Neural cell (in vitro differentiated cells): ENCODE data around the gene CCDC15.

Experiments
- EP300 ChIP-seq: fragments of 450-650 bp; conservative IDR thresholded peaks from 2 replicates; pipeline ENCODE4 v1.6.1; 2014; ENCODE audit warnings: antibody characterized with exemption, mild to moderate bottlenecking, moderate library complexity; ENCODE audit not compliant: poor library complexity, severe bottlenecking
- EZH2 ChIP-seq: fragments of 200-600, 300-800 bp; shearing (Covaris generic), sonication (generic); IDR thresholded peaks from 2 replicates; pipeline ENCODE4 v1.6.1; 2014; ENCODE audit warnings: antibody characterized with exemption, low read length, borderline replicate concordance, mild to moderate bottlenecking; ENCODE audit not compliant: insufficient read depth, poor library complexity, severe bottlenecking
- RAD21 ChIP-seq: fragments of 450-650 bp; conservative IDR thresholded peaks from 2 replicates; pipeline ENCODE4 v1.6.1; 2014; ENCODE audit warnings: antibody characterized with exemption, mild to moderate bottlenecking, moderate library complexity
- TAF1 ChIP-seq: IDR thresholded peaks from 2 replicates; pipeline ENCODE4 v1.6.1; 2012; ENCODE audit warnings: low read depth
- TF ChIP-seq, protein P1 (sequence below): fragments of 450-650 bp; IDR thresholded peaks from 2 replicates; pipeline ENCODE4 v1.5.1; 2014; ENCODE audit warnings: antibody characterized with exemption, mild to moderate bottlenecking, moderate library complexity; ENCODE audit not compliant: poor library complexity, severe bottlenecking

DNA sequence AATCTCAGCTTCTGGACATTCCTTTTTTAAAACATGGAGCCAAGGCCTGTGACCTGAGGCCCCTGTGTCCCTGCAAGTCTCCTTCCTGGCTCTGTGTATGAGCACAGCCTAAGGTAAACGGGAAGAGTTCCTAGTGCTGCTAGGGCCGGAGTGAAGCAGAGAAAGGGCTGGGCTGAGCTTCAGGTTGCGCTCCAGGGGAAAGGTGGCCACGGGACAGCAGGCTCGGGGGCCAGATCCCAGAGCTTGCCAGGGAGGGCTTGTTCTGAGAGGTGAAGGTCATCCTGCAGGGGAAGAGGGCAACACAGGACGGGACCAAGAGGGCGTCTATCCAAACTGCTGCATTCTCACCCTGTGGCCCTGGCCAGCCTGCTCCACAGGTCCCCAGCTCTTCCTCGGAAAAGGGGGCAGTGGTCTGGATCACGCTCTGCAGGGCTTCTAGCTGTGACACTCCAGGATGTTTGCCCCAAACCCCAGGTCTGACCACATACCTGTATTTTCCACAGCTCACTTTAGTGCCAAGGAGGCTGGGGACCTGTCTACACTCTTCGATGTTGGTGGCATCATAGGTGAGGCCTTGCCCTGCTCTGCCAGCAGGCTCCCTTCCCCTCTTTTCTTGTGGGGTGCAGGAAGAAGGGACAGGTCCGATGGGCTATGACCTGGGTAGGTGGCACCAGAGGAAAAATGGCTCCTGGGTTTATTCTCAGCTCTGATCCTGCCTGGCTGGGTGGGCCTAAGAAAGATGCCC is 129.5 kb downstream of the CCDC15 start:
- TF ChIP-seq, protein P1, sequence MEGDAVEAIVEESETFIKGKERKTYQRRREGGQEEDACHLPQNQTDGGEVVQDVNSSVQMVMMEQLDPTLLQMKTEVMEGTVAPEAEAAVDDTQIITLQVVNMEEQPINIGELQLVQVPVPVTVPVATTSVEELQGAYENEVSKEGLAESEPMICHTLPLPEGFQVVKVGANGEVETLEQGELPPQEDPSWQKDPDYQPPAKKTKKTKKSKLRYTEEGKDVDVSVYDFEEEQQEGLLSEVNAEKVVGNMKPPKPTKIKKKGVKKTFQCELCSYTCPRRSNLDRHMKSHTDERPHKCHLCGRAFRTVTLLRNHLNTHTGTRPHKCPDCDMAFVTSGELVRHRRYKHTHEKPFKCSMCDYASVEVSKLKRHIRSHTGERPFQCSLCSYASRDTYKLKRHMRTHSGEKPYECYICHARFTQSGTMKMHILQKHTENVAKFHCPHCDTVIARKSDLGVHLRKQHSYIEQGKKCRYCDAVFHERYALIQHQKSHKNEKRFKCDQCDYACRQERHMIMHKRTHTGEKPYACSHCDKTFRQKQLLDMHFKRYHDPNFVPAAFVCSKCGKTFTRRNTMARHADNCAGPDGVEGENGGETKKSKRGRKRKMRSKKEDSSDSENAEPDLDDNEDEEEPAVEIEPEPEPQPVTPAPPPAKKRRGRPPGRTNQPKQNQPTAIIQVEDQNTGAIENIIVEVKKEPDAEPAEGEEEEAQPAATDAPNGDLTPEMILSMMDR, result no peak
- TF ChIP-seq RAD21 (no peak), TAF1 (no peak), EP300 (no peak), EZH2 (no peak)
